H9 (cell line): ENCODE data around the gene CADPS. TPM values are rescaled to one million over a fixed set of nuclear protein-coding genes. Genes with fewer than 3 reads are reported as not detected.

Experiments
- DNase-seq: peaks from one replicate; pipeline ENCODE4 v3.0.0-alpha.2; 2017
- H2AFZ ChIP-seq: one replicate; pipeline ENCODE4 v1.6.1; 2013; ENCODE audit warnings: mild to moderate bottlenecking, low read length, control low read depth, moderate library complexity
- H2AK5ac ChIP-seq: 2 replicates; pipeline ENCODE4 v1.6.1; 2013; ENCODE audit warnings: low read length, control low read depth, mixed read lengths; ENCODE audit not compliant: insufficient read length
- H2BK120ac ChIP-seq: one replicate; pipeline ENCODE4 v1.6.1; 2013; ENCODE audit warnings: low read depth, mild to moderate bottlenecking, low read length, control low read depth, inconsistent platforms; ENCODE audit not compliant: poor library complexity, severe bottlenecking
- H2BK12ac ChIP-seq: 2 replicates; pipeline ENCODE4 v1.6.1; 2013; ENCODE audit warnings: low read length, control low read depth, mixed read lengths, low read depth; ENCODE audit not compliant: insufficient read length
- H2BK15ac ChIP-seq: 2 replicates; pipeline ENCODE4 v1.6.1; 2013; ENCODE audit warnings: low read depth, low read length, control low read depth
- H2BK20ac ChIP-seq: one replicate; pipeline ENCODE4 v1.6.1; 2013; ENCODE audit warnings: low read depth, mild to moderate bottlenecking, low read length, control low read depth, inconsistent platforms; ENCODE audit not compliant: poor library complexity, severe bottlenecking
- H2BK5ac ChIP-seq: 2 replicates; pipeline ENCODE4 v1.6.1; 2013; ENCODE audit warnings: low read length, control low read depth, mixed read lengths; ENCODE audit not compliant: insufficient read length
- H3K14ac ChIP-seq: 2 replicates; pipeline ENCODE4 v1.6.1; 2013; ENCODE audit warnings: low read length, control low read depth; ENCODE audit not compliant: insufficient read depth
- H3K18ac ChIP-seq: 2 replicates; pipeline ENCODE4 v1.6.1; 2013; ENCODE audit warnings: low read depth, mild to moderate bottlenecking, mixed read lengths, low read length, control low read depth; ENCODE audit not compliant: insufficient read length
- H3K23ac ChIP-seq: 2 replicates; pipeline ENCODE4 v1.6.1; 2013; ENCODE audit warnings: low read length, control low read depth, mixed read lengths, low read depth; ENCODE audit not compliant: insufficient read length
- H3K23me2 ChIP-seq: 2 replicates; pipeline ENCODE4 v1.6.1; 2013; ENCODE audit warnings: low read depth, mild to moderate bottlenecking, mixed read lengths, low read length, control low read depth; ENCODE audit not compliant: insufficient read length, poor library complexity, severe bottlenecking
- H3K27ac ChIP-seq: 2 replicates; pipeline ENCODE4 v1.5.1; 2013; ENCODE audit warnings: low read length, control low read depth, mixed read lengths, low read depth; ENCODE audit not compliant: insufficient read length
- H3K27me3 ChIP-seq: 2 replicates; pipeline ENCODE4 v1.6.1; 2013; ENCODE audit warnings: low read length, control low read depth, inconsistent platforms; ENCODE audit not compliant: insufficient read depth
- H3K4ac ChIP-seq: 2 replicates; pipeline ENCODE4 v1.6.1; 2013; ENCODE audit warnings: low read depth, mild to moderate bottlenecking, control low read depth, inconsistent platforms, low read length, moderate library complexity
- H3K4me1 ChIP-seq: 2 replicates; pipeline ENCODE4 v1.6.1; 2013; ENCODE audit warnings: low read length, control low read depth, inconsistent platforms; ENCODE audit not compliant: insufficient read depth
- H3K4me2 ChIP-seq: 2 replicates; pipeline ENCODE4 v1.6.1; 2013; ENCODE audit warnings: low read length, control low read depth, mixed read lengths; ENCODE audit not compliant: insufficient read length, insufficient read depth
- H3K56ac ChIP-seq: 2 replicates; pipeline ENCODE4 v1.6.1; 2013; ENCODE audit warnings: low read depth, mild to moderate bottlenecking, mixed read lengths, low read length, control low read depth; ENCODE audit not compliant: insufficient read length
- H3K79me1 ChIP-seq: 2 replicates; pipeline ENCODE4 v1.6.1; 2013; ENCODE audit warnings: low read depth, mild to moderate bottlenecking, moderate library complexity, low read length, control low read depth, inconsistent platforms; ENCODE audit not compliant: insufficient read depth, poor library complexity, severe bottlenecking
- H3K79me2 ChIP-seq: 2 replicates; pipeline ENCODE4 v1.6.1; 2013; ENCODE audit warnings: low read length, control low read depth, inconsistent platforms; ENCODE audit not compliant: insufficient read depth
- H3K9ac ChIP-seq: 2 replicates; pipeline ENCODE4 v1.6.1; 2013; ENCODE audit warnings: low read length, control low read depth, mixed read lengths; ENCODE audit not compliant: insufficient read length; ENCODE audit errors: extremely low read depth
- H3K9me3 ChIP-seq: one replicate; pipeline ENCODE4 v1.6.1; 2013; ENCODE audit warnings: low read depth, low read length, inconsistent platforms; ENCODE audit not compliant: control insufficient read depth
- H3T11ph ChIP-seq: one replicate; pipeline ENCODE4 v1.6.1; 2013; ENCODE audit warnings: mild to moderate bottlenecking, low read length, control low read depth, inconsistent platforms
- H4K20me1 ChIP-seq: one replicate; pipeline ENCODE4 v1.6.1; 2013; ENCODE audit not compliant: control insufficient read depth, insufficient read length, insufficient read depth
- H4K5ac ChIP-seq: 2 replicates; pipeline ENCODE4 v1.6.1; 2013; ENCODE audit warnings: low read depth, mild to moderate bottlenecking, mixed read lengths, low read length, control low read depth; ENCODE audit not compliant: insufficient read length
- H4K8ac ChIP-seq: replicated peaks from 2 replicates; pipeline ENCODE4 v1.6.1; 2013; ENCODE audit warnings: low read length, control low read depth, mixed read lengths, low read depth; ENCODE audit not compliant: insufficient read length
- H4K91ac ChIP-seq: 2 replicates; pipeline ENCODE4 v1.6.1; 2013; ENCODE audit warnings: low read depth, mild to moderate bottlenecking, moderate library complexity, mixed read lengths, low read length, control low read depth; ENCODE audit not compliant: insufficient read length
- H3K27ac Mint-ChIP-seq, 3 experiments: 2 replicates in 2 of 3; 3 replicates in 1 of 3; pipeline ENCODE4 v1.8.0; 2020 to 2021; ENCODE audit warnings: mixed read lengths in 3 of 3, mild to moderate bottlenecking in 1 of 3, moderate library complexity in 1 of 3
- H3K27me3 Mint-ChIP-seq: 2 replicates; pipeline ENCODE4 v1.8.0; 2021; ENCODE audit warnings: low read depth, mild to moderate bottlenecking, moderate library complexity, mixed read lengths
- H3K36me3 Mint-ChIP-seq, 3 experiments: 2 replicates in 2 of 3; 3 replicates in 1 of 3; pipeline ENCODE4 v1.8.0; 2020 to 2021; ENCODE audit warnings: low read depth in 3 of 3, mixed read lengths in 3 of 3; ENCODE audit not compliant: insufficient read depth in 1 of 3
- H3K4me1 Mint-ChIP-seq, 2 experiments: 2 replicates each; pipeline ENCODE4 v1.8.0; 2020; ENCODE audit warnings: mixed read lengths in 2 of 2
- H3K4me3 Mint-ChIP-seq, 2 experiments: 2 replicates in 1 of 2; 3 replicates in 1 of 2; pipeline ENCODE4 v1.8.0; 2020 to 2021; ENCODE audit warnings: mild to moderate bottlenecking in 2 of 2, mixed read lengths in 2 of 2, moderate library complexity in 1 of 2
- H3K9me3 Mint-ChIP-seq, 2 experiments: 2 replicates in 1 of 2; 3 replicates in 1 of 2; pipeline ENCODE4 v1.8.0; 2020; ENCODE audit warnings: mild to moderate bottlenecking in 2 of 2, mixed read lengths in 2 of 2, moderate library complexity in 1 of 2
- CTCF ChIP-seq: fragments of 200-600 bp; sonication (generic); conservative IDR thresholded peaks from 3 replicates; pipeline ENCODE4 v1.8.0; 2021; ENCODE audit warnings: antibody characterized with exemption, mild to moderate bottlenecking
- WGBS: extraction: QIAGEN DNeasy Blood & Tissue Kit; methylation state at CpG from one replicate; pipeline ENCODE4 v1.1.7; 2013; ENCODE audit warnings: missing lambda C conversion rate, low lambda C conversion rate, mixed read lengths; ENCODE audit not compliant: insufficient read length; ENCODE audit errors: extremely low coverage; 5-methylcytosine and 5-hydroxymethylcytosine counted together
- total RNA-seq: library from RNA; stranded (reverse); gene quantifications from 2 replicates; pipeline ENCODE4 v1.2.1, GENCODE V29; 2021

Gene CADPS
- total RNA-seq, 1 experiment from 2014 or later: 6.6 TPM

GRCh38 chr3:62812631-62813030 lies 62.6 kb downstream of the CADPS start:
- Histone ChIP-seq H3T11ph (no peak overlapping the region), H3K14ac (no peak overlapping the region), H2BK20ac (no peak overlapping the region), H3K79me2 (no peaks in the 10 kb centered on the region), H3K4me1 (no peaks in the 10 kb centered on the region), H3K4me2 (no peak overlapping the region), H4K20me1 (no peaks in the 10 kb centered on the region), H3K27ac (no peak overlapping the region), H2BK12ac (no peak overlapping the region), H3K79me1 (no peaks in the 10 kb centered on the region), H4K5ac (no peak overlapping the region), H3K23ac (no peak overlapping the region), H3K4ac (no peak overlapping the region), H2AFZ (no peak overlapping the region), H2BK15ac (no peak overlapping the region), H3K27me3 (no peaks in the 10 kb centered on the region), H3K18ac (no peak overlapping the region), H3K9ac (no peak overlapping the region), H3K23me2 (no peaks in the 10 kb centered on the region), H4K8ac (no peak overlapping the region), H3K56ac (no peak overlapping the region), H2BK120ac (no peak overlapping the region), H4K91ac (no peak overlapping the region), H3K9me3 (no peaks in the 10 kb centered on the region), H2AK5ac (no peak overlapping the region), H2BK5ac (no peak overlapping the region)
- no peak overlapping the region for H3K27ac Mint-ChIP-seq
- no peak for TF ChIP-seq CTCF
- no peaks in the 10 kb centered on the region for H3K36me3 Mint-ChIP-seq
- no peaks in the 10 kb centered on the region for H3K9me3 Mint-ChIP-seq
- H3K4me3 Mint-ChIP-seq: no peak overlapping the region
- no peak for DNase-seq
- peaks cover 18 to 30% of the 10 kb centered on the region in 2 experiments for H3K4me1 Mint-ChIP-seq
- no CpG with 5 or more reads among the region's 3 CpGs for WGBS
- no peaks in the 10 kb centered on the region for H3K27me3 Mint-ChIP-seq
